SU-DHL-6 (cell line): ENCODE results near the gene UBR7.

Experiments
- EZH2phosphoT487 ChIP-seq: fragments of 200-600 bp; sonication (generic), shearing (Covaris generic); conservative IDR thresholded peaks from 2 replicates; pipeline ENCODE4 v1.6.1; 2018; ENCODE audit warnings: mild to moderate bottlenecking, antibody characterized with exemption, low read length, moderate library complexity, mixed read lengths
- TF ChIP-seq, protein P1 (sequence below): fragments of 200-600 bp; sonication (generic); IDR thresholded peaks from one replicate; pipeline ENCODE4 v1.5.1; 2017; ENCODE audit warnings: antibody characterized with exemption, mild to moderate bottlenecking, low read length, moderate library complexity; ENCODE audit not compliant: insufficient read depth, poor library complexity, severe bottlenecking

GRCh38 chr14:93219103-93219726 is 12.2 kb downstream of the UBR7 start:
- TF ChIP-seq, protein P1, sequence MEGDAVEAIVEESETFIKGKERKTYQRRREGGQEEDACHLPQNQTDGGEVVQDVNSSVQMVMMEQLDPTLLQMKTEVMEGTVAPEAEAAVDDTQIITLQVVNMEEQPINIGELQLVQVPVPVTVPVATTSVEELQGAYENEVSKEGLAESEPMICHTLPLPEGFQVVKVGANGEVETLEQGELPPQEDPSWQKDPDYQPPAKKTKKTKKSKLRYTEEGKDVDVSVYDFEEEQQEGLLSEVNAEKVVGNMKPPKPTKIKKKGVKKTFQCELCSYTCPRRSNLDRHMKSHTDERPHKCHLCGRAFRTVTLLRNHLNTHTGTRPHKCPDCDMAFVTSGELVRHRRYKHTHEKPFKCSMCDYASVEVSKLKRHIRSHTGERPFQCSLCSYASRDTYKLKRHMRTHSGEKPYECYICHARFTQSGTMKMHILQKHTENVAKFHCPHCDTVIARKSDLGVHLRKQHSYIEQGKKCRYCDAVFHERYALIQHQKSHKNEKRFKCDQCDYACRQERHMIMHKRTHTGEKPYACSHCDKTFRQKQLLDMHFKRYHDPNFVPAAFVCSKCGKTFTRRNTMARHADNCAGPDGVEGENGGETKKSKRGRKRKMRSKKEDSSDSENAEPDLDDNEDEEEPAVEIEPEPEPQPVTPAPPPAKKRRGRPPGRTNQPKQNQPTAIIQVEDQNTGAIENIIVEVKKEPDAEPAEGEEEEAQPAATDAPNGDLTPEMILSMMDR = peak; percentile 65
- no peak for TF ChIP-seq EZH2phosphoT487
